GM18517 (cell line): ENCODE results near the gene ACSM3.
"Not testable (repeated sequence)": the region's sequence is repeated elsewhere in the genome, so short reads cannot be mapped to it uniquely, and the experiment has no call there.

ENCODE experiments used
- ATAC-seq: cut with Tn5 transposase; IDR thresholded peaks from one replicate; pipeline ENCODE4 v1.9.1; 2021; ENCODE audit warnings: mild to moderate bottlenecking, moderate library complexity; ENCODE audit not compliant: unreplicated experiment

The ACSM3 gene

DNA sequence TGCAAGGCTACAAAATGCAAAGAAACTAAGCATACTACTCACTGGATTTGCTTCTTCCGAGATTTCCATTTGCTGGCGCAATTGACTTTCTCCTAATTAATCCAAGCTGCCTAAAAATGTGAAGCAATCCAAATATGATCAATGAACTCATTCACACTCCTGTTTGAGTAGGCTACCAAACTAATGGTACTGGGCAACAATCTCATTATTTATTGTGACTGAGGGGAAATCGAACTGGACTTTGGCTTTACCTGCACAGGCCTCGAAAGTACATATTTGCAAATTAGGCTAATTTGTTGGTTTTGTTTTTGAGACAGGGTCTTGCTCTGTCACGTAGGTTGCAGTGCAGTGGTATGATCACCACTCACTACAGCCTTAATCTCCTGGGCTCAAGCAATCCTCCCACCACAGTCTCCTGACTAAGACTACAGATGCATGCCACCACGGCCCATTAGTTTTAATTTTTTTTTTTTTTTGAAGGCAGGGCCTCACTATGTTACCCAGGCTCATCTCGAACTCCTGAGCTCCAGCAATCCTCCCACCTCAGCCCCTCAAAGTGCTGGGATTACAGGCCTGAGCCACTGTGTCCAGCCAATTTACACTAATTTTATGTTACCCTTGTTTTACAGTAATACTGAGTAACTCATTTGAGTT lies 39.9 kb downstream of the ACSM3 start:
- ATAC-seq = no peak

DNA sequence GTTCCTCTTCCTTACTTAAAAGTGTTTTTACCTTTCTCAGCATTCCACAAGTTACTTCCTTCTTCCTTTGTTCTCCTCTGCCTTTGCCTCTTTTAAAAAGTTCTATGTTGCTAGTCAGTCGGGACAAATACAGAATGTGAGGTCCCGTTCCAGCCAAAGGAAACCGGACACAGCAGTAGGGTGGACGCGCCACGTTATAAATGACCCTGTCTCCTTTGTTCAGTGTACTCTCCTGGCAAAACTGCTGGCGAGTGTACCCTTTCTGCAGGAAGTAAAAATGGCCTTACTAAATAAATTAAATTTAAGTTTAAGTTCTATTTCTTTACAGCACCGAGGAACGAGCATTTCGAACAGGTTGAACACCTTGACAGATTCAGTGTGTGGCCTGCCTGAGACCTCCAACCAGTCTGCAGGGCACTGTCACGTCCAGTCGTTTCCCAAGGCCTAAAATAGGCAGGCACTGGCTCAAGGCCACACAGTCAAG lies 41.9 kb downstream of the ACSM3 start:
- ATAC-seq = not testable (repeated sequence)

DNA sequence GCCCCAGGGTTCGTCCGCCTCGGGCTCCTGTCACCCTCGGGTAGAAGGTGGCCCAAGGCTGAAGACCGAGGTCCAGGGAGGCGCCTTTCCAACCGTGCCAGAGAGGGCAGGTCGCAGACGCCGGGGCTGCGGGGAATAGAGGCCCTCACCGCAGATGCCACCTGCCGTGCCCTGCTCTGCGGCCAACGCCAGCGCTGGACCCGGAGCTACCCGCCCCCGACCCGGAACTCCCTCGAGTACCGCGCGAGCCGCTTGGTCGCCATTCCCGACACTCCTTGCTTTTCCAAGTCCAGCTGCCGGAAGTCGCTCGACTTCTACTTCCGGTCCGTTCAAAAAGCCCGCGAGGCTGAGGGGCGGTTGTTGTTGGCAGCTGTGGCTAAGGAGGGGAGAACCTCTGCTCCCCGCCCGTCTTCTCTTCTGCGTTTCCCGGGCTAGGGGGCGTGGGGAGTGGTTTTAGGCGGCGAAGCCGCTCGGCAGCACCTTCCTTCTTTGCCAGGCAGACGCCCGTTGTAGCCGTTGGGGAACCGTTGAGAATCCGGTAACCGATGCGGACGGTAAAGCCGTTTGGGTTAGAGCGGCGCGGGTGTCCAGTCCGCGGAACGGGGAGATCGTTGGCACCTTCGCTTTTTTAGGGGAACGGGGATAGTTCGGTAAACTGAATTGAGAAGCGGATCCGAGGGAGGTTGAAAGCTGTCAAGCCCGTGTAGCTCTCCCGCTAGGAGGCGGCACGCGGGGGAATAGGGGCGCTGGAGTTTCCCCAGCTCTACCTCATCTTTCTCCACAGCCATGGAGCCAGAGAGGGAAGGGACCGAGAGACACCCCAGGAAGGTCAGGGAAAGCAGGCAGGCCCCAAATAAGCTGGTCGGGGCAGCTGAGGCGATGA lies 42.6 kb downstream of the ACSM3 start, which contains the start of the genes ERI2 and REXO5:
Gene ERI2, minus strand, starts transcription at position 305 of the 883 bp plus-strand sequence. Its CDS starts 42 bp downstream, at position 263.
Gene REXO5, plus strand, starts transcription at position 360 of the 883 bp plus-strand sequence. Its CDS starts 427 bp downstream, at position 787.
- peak; percentile 72 for ATAC-seq

DNA sequence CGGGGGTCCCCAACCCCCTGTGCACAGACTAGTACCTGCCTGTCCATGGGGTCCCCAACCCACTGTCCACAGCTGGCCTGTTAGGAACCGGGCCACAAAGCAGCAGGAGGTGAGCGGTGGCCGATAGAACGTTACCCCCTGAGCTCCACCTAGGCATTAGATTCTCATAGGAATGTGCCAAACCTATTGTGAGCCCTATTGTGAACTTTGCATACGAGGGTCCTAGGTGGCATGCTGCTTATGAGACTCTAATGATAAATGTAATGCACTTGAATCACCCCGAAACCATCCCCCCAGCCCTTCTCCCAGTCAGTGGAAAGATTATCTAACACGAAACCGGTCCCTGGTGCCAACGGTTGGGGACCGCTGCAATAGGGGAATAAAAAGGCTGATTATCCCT lies 44.0 kb downstream of the ACSM3 start:
- ATAC-seq = no peak

DNA sequence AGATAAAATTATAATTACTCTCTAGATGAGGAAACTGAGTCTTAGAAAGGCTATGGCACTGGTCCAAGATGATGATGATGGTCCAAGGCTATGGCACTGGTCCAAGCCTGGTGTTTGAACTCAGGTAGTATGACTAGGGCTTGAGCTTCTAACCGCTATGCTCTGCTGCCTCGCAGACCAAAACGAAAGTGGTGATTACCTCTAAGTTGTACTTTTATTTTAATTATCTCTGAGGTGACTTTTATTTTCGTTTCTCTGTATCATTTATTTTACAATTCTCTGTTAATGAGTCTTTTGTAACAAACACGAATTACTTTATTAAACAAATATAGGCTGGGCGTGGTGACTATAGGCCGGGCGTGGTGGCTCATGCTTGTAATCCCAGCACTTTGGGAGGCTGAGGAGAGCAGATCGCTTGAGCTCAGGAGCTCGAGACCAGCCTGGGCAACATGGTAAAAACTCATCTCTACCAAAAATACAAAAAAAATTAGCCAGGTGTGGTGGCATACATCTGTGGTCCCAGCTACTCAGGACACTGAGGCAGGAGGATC lies 48.1 kb downstream of the ACSM3 start:
- ATAC-seq = no peak

DNA sequence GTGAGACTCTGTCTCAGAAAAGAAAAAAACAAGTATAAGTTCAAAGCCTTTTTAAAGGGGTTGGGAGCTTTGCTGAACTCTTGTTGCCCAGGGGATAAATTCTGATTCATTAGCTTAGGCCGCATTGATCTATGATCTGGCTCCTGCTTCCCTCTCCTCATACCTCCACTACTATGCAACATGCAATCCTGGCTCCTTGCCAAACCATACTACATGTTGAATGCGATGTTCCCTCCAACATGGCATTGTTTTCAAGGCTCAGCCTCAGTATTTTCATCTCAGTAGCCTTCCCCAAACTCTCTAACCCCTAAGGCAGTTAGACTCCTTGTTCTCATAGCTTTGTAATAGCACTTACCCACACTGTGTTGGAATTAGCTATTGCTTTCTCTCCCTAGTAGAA lies 48.7 kb downstream of the ACSM3 start:
- ATAC-seq = no peak

DNA sequence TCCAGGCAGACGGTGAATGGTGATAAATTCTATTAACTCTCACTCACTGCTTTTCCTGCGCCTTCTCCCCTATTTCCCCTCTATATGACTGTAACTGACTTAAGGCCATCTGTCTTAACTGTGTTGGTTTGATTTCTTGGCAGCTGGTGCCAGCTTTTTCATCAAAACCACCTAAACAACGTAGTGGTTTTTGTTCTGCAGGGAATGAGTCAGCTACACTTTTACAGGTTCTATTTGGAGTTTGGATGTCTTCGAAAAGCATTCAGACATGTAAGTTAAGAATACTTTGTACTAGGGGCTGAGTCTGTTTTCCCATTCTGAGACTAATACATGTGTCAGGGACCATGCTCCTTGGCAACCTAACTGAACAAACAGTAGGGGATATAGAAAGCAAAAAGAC lies 51.0 kb downstream of the ACSM3 start:
- no peak for ATAC-seq

DNA sequence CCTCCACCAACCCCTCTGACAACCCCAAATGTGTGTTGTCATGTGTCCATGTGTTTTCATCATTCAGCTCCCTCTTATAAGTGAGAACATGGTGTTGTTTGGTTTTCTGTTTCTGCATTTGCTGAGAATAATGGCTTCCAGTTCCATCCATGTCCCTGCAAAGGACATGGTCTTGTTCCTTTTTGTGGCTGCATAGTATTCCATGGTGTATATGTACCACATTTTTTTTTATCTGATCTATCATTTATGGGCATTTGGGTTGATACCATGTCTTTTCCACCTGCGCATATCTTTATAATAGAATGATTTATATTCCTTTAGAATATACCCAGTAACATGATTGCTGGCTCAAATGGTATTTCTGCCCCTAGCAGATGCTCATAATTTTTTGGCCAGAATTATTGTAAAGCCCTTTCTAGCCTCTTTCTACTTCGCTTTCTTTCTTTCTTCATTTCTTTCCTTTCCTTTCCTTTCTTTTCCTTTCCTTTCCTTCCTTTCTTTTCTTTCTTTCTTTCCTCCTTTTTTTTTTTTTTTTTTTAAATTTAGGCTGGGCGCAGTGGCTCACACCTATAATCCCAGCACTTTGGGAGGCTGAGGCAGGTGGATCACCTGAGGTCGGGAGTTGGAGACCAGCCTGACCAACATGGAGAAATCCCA lies 55.2 kb downstream of the ACSM3 start:
- ATAC-seq = no peak

DNA sequence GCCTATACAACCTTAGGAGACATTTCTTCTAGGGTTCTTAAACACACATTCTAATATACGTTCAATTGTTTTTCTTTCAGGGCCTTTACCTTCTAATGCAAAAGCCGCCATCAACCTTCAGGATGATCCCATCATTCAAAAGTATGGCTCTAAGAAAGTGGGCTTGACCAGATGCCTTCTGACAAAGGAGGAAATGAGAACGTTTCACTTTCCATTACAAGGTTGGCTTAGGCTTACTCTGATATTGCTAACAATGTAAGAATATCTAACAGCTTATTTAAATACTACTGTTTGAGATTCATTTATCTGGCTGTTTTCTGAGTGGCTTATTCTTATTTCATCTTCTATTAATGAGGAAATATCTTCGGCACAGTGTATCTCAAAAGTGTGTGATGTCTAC lies 57.9 kb downstream of the ACSM3 start:
- ATAC-seq = no peak

DNA sequence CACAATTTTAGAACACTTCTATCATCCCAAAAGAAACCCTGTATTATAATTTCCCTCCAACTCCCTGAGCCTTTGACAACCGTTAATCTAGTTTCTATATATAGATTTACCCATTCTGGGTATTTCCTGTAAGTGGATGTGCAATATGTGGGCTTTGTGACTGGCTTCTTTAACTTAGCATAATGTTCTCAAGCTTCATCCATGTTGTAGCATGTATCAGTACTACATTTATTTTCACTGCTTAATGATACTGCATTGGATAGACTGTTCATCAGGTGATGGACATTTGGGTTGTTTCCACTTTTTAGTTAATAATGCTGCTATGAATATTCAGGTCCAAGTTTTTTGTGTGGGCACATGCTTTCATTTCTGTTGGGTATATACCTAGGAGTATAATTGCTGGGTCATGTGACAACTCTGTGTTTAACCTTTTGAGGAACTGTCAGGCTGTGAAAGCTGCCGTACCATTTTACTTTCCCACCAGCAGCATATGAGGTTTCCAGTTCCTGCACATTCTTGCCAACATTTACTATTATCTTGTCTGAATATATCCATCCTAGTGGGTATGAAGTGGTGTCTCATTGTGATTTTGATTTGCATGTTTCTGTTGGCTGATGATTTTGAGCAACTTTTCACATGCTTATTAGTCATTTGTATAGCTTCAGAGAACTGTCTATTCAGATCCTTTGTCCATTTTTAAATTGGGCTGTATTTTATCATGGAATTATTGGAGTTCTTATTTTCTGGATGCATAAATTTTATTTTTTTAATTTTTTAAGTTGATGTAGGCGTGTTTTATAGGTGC lies 58.9 kb downstream of the ACSM3 start:
- ATAC-seq = no peak

DNA sequence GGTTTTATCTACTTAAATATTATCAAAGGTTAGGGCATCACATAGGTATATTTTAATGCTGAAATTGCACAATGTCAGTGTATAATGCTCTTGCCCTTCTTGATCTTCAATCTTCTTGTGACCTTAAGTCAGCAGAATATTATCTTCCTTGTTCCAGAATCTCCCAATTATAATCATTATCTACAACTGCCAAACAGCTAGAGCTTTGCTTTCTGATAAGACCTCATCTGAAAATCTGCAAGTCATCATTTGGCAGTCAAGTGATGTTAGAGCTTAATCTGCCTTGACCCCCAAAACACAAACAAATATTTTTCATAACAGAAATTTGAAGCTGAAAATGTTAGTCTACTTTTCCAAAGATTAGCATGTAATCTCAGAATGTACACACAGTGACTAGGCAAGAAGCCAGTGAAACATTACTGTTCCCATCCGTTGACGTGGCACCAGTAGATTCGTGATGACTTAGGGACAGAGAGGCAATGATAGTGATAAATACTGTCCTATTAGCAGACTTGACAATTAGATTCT lies 62.3 kb downstream of the ACSM3 start:
- no peak for ATAC-seq

DNA sequence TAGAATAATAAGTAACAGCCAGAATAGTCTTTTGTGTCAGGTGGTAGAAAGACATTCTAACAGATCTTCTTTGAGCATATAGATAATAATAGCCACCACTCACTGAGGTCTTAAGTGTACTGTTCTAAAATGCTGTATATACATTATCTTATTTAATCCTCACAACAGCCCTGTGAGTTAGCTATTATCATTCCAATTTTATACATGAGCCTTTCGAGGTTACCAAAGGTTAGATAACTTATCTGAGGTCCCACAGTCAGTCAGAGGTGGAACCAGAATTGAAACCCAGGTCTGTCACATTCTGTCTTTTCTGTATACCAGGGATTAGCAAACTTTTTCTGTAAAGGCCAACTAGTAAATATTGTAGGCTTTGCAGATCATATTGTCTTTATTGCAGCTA lies 65.7 kb downstream of the ACSM3 start:
- no peak for ATAC-seq

DNA sequence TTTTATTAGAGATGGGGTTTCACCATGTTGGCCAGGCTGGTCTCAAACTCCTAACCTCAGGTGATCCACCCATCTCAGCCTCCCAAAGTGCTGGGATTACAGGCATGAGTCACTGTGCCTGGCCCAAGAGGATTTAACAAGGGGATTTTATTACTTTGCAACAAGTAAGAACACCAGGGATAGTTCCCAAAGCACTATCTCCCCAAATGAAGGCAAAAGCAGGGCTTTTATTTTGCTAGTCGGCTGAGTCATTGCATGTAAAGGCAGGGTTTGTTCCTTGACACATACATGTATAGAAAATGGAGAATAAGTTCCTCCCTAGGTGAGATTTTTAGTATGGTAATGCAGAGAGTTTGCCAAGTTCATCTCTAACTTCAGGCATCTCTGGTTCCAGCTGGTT lies 66.6 kb downstream of the ACSM3 start:
- ATAC-seq = no peak

DNA sequence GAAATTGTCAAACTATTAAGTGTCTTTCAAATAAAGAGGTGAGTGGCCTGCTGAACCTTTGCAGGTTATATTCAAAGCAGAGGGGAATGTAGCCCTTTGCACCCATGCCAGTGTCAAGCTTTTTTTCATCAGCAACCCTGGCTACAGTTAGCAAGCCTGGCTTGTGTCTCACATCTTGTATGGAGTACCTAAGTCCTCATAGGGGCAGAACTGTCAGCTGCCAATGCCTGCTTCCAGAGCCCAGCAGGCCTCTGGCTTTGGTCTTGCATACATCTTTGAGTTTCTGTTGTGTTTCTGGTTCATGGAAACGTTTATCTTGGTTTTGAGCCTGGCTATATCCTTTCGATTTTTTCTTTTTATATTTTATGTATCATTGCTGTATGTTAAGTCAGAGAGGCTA lies 69.3 kb downstream of the ACSM3 start:
- no peak for ATAC-seq

DNA sequence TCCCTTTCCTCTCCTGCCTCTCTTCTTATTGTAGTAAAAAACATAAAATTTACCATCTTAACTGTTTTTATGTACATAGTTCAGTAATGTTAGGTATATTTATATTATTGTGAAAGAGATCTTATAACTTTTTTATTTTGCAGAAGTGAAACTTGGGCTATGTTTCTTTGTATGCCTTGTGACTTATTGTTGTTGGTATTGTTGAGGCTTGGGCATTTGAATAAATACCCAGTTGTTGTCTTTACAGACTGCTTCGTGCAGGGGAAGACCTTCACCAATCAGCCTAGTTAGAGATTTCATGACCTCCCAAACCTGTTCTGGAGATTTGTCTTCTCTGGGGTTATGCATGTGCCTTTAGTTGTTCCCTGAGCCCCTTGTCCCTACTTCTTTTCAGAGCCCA lies 74.4 kb downstream of the ACSM3 start:
- no peak for ATAC-seq

DNA sequence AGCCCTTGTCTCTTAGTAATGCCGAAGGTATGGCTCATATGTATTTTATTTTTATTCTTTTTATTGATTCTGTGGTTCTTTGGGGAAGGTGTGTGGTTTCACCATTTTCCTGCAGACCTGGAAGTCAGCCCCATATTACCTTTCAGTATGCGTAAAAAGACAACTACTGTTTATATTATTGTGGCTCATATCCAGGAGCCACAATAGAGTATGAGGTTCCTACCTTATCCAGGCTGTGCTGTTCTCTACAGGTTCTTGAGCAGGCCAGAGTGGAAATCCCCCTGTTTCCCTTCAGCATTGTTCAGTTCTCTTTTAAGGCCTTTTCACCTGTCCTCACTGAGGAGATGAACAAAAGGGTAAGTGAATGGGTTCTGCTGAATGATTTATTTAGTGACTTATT lies 75.7 kb downstream of the ACSM3 start:
- no peak for ATAC-seq

DNA sequence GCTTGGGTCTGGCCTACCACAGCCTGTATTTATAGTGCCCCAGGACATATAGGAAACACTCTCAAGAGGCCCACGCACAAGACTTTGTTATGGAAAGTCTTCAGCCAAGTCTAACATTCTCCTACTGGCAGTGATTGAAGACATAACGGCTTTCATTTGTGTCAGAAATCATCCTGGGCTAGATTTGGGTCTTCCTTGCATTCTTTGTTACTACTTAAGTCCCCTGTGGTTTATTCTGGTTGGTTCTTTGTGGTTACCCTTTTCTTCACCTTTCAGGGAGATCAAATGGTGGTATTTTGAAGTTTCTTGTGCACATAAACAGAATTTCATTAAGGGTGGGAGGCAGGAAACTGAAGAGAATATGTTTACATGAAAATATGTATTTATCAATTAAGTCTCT lies 80.2 kb downstream of the ACSM3 start:
- no peak for ATAC-seq

DNA sequence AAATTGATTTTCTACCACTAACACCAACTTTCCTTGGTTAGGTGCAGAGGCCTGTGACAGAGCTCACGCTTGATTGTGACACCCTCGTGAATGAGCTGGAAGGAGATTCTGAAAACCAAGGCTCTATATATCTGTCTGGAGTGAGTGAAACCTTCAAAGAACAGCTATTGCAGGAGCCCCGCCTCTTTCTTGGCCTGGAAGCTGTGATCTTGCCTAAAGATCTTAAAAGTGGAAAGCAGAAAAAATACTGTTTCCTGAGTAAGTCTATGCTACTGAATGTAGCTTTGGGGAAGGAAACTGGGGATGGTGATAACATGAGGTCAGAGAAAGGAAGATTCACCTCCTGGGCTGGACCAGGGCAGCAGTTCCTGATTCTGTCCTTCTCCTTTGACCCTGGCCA lies 80.8 kb downstream of the ACSM3 start:
- no peak for ATAC-seq

DNA sequence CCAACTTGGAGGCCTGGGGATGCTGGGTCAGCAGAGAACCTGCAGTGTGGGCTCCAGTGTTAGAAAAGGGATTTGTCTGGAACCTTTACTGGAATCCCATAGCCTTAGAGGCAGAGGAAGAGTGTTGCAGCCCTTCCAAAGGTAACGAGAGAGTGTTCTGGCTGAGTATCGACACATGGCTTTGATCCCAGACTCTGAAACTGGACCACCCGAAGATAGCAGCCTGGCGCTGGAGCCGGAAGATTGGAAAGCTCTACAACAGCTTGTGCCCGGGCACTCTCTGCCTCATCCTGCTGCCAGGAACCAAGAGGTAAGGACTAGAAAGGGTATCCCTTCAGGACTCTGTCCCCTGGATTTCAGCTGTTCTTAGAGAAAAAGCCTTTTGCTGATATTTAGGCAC lies 82.2 kb downstream of the ACSM3 start:
- no peak for ATAC-seq

DNA sequence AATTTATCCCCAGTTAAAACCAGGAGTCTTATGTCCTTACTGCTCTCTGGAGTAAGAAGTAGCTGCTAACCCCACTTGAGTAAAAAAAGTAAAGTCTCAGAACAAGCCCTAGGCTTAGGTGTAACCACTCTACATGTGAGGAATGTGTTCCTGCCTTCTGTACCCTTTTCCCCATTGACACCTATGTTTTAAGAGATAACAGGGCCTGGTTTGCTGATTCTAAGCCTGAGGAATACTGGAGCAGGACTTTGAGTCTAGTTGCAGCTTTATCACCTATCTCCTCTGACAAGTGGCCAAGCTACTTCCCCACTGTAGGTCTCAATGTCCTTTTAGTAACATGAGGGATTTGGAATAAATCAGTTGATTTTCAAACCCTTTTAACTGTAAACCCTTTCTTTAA lies 82.7 kb downstream of the ACSM3 start:
- ATAC-seq = no peak
